HepG2 (cell line): ENCODE measurements around the gene ZMYND10. TPM values are rescaled to one million over a fixed set of nuclear protein-coding genes. Genes with fewer than 3 reads are reported as not detected.

Source experiments
- ATAC-seq: fragments of 200-7000 bp; cut with Tn5 transposase; 3 replicates; pipeline ENCODE4 v1.9.1; 2020; ENCODE audit warnings: mild to moderate bottlenecking, moderate library complexity
- BruUV-seq: library from RNA; stranded (reverse); fragments of 400-500 nt; replicated peaks from 2 replicates; lab custom pipeline; 2021; lab: Mats Ljungman, UMichigan
- CTCF ChIA-PET: fragments of 300-600 bp; formaldehyde crosslinking; extraction: SDS; loops from one replicate; lab custom pipeline; 2021; ENCODE audit warnings: low total read pairs, inconsistent platforms, low intra/inter-chr PET ratio; lab: Yijun Ruan, JAX
- POLR2A ChIA-PET: fragments of 350-600 bp; sonication (Branson Sonifier 250); formaldehyde crosslinking; loops from one replicate; lab custom pipeline; 2020; ENCODE audit warnings: antibody characterized with exemption, inconsistent platforms; lab: Yijun Ruan, JAX
- DNase-seq: peaks from one replicate; pipeline ENCODE4 v3.0.0-alpha.2; 2015; ENCODE audit warnings: low spot score
- FAIRE-seq: peaks from 3 replicates; lab custom pipeline; 2011; peaks lifted over from hg19 to GRCh38; lab: Jason Lieb, UNC
- H2AFZ ChIP-seq: one replicate; pipeline ENCODE4 v1.6.1; 2011; ENCODE audit warnings: low read length, inconsistent platforms
- H3K27ac ChIP-seq: fragments of 300-600 bp; 3 replicates; pipeline ENCODE4 v1.8.0; 2011; ENCODE audit warnings: mixed run types, mild to moderate bottlenecking, mixed read lengths, low read length, inconsistent platforms; ENCODE audit not compliant: insufficient read depth; ENCODE audit errors: extremely low read length
- H3K27me3 ChIP-seq, 2 experiments: fragments of 200-600 bp in 1 of 2; 2 replicates in 1 of 2; 3 replicates in 1 of 2; pipeline versions ENCODE4 v1.6.0 to v1.8.0; 2011; ENCODE audit warnings: low read length in 2 of 2, mild to moderate bottlenecking in 2 of 2, moderate library complexity in 2 of 2, inconsistent platforms in 1 of 2; ENCODE audit not compliant: insufficient read depth in 2 of 2, control insufficient read depth in 1 of 2
- H3K36me3 ChIP-seq, 2 experiments: fragments of 200-600 bp in 1 of 2; replicated peaks in 1 of 2; 2 replicates in 1 of 2; 3 replicates in 1 of 2; pipeline versions ENCODE4 v1.5.1 to v1.8.0; 2011; ENCODE audit warnings: low read length in 2 of 2, inconsistent platforms in 1 of 2; ENCODE audit not compliant: insufficient read depth in 2 of 2, control insufficient read depth in 1 of 2
- H3K4me1 ChIP-seq: 2 replicates; pipeline ENCODE4 v1.5.1; 2012; ENCODE audit warnings: low read length, inconsistent platforms; ENCODE audit not compliant: insufficient read depth
- H3K4me2 ChIP-seq: 2 replicates; pipeline ENCODE4 v1.6.0; 2011; ENCODE audit warnings: low read depth, low read length, inconsistent platforms
- H3K4me3 ChIP-seq, 3 experiments: fragments of 200-600 bp in 1 of 3; sonication (generic), shearing (Covaris generic) in 1 of 3; replicated peaks in 1 of 3; 2 replicates each; pipeline ENCODE4 v1.5.1; 2011 to 2016; ENCODE audit warnings: low read length in 3 of 3, inconsistent platforms in 2 of 3, low read depth in 2 of 3, mild to moderate bottlenecking in 2 of 3, control low read depth in 1 of 3, mixed read lengths in 1 of 3; ENCODE audit not compliant: insufficient read depth in 1 of 3
- H3K79me2 ChIP-seq: one replicate; pipeline ENCODE4 v1.6.1; 2011; ENCODE audit warnings: low read length, inconsistent platforms; ENCODE audit not compliant: insufficient read depth
- H3K9ac ChIP-seq: 2 replicates; pipeline ENCODE4 v1.6.0; 2011; ENCODE audit warnings: mild to moderate bottlenecking, low read depth, low read length, inconsistent platforms; ENCODE audit not compliant: insufficient read depth
- H3K9me3 ChIP-seq: 2 replicates; pipeline ENCODE4 v1.5.1; 2012; ENCODE audit warnings: mild to moderate bottlenecking, low read length
- H4K20me1 ChIP-seq: 2 replicates; pipeline ENCODE4 v1.6.0; 2011; ENCODE audit warnings: inconsistent platforms, mild to moderate bottlenecking, low read length, moderate library complexity; ENCODE audit not compliant: insufficient read depth
- AGO2 ChIP-seq: fragments of 200-400 bp; formaldehyde crosslinking; optimal IDR thresholded peaks from 2 replicates; pipeline ENCODE3; 2017; ENCODE audit warnings: mild to moderate bottlenecking, low read depth, low read length, moderate library complexity
- BRD4 ChIP-seq: sonication (generic); formaldehyde crosslinking; IDR thresholded peaks from 2 replicates; pipeline ENCODE4 v1.4.0; 2020; ENCODE audit warnings: missing genetic modification reagents
- MIXL1 ChIP-seq: IDR thresholded peaks from 2 replicates; pipeline ENCODE4 v1.6.1; 2016
- PLRG1 ChIP-seq: fragments of 450-650 bp; conservative IDR thresholded peaks from 2 replicates; pipeline ENCODE4 v1.6.1; 2016
- TP53 ChIP-seq: sonication (generic); formaldehyde crosslinking; conservative IDR thresholded peaks from 2 replicates; pipeline ENCODE4 v1.4.0; 2020; ENCODE audit warnings: missing genetic modification reagents
- ZBTB14 ChIP-seq: sonication (generic); formaldehyde crosslinking; IDR thresholded peaks from 2 replicates; pipeline ENCODE4 v1.4.0; 2020; ENCODE audit warnings: missing genetic modification reagents
- ZBTB42 ChIP-seq: sonication (generic); formaldehyde crosslinking; IDR thresholded peaks from 2 replicates; pipeline ENCODE4 v1.5.0; 2020; ENCODE audit warnings: mild to moderate bottlenecking, missing genetic modification reagents
- ZNF749 ChIP-seq: sonication (generic); formaldehyde crosslinking; IDR thresholded peaks from 2 replicates; pipeline ENCODE4 v1.8.0; 2022; ENCODE audit warnings: mild to moderate bottlenecking, missing genetic modification reagents, moderate library complexity, borderline replicate concordance
- WGBS: methylation state at CpG from one replicate; pipeline ENCODE4 v1.1.6; 2017; ENCODE audit warnings: low lambda C conversion rate; 5-methylcytosine and 5-hydroxymethylcytosine counted together
- in situ Hi-C: cut with HindIII; loops from 2 replicates; pipeline ENCODE4 v1.10.0; 2017; ENCODE audit warnings: low pct_unique_long_range_greater_than_20kb; ENCODE audit not compliant: extremely low pct_ligation_motif_present
- intact Hi-C: fragments of 100-400 bp; cut with micrococcal nuclease; formaldehyde crosslinking; loops from one replicate; pipeline ENCODE4 v1.10.0; 2022; ENCODE audit not compliant: unreplicated experiment
- polyA plus RNA-seq, 8 experiments: library from polyadenylated mRNA; depleted of rRNA in 3 of 8; stranded (reverse) in 7 of 8; unstranded in 1 of 8; fragments of >200 nt; fragmentation: Illumina TruSeq in 4 of 8; extraction: Trizol in 4 of 8; gene quantifications; 2 replicates each; pipeline versions ENCODE4 v1.2.1 to v1.2.3, GENCODE V29; 2011 to 2016; ENCODE audit warnings: low read depth in 4 of 8, missing spikeins in 1 of 8, mixed read lengths in 1 of 8; ENCODE audit not compliant: insufficient read depth in 1 of 8
- total RNA-seq, 5 experiments: library from RNA; depleted of rRNA; stranded (reverse); fragments of >200 nt; fragmentation: Illumina TruSeq; extraction: Trizol; gene quantifications; 2 replicates each; pipeline ENCODE4 v1.2.3, GENCODE V29; 2016; ENCODE audit warnings: low read depth in 1 of 5

The ZMYND10 gene
- total and polyA plus RNA-seq, 2 of the 13 experiments (the other 11 are each of a cell fraction or from before 2014, with no cell fraction given), result 0.60 to 0.74 TPM

DNA sequence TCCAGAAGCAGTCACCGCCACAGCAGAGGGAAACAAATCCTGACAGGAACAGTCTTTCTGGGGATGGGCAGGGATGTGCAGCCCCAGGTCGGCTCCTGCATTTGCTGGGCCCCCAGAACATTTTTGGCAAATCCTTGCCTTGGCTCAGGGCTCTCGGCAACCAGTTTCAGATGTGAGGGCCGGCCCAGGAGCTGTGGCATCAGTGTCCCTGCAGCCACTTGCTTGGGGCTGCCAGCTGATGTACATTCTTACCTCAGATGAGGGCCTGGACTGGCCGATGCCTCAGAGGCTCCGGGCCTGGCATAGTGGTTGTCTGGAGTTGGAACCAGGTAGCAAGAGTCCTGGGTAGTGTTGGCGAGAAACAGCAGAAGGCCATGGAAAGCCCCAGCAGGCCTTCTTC is 9.3 kb upstream of the ZMYND10 start:
- peak; percentile 68 for TF ChIP-seq AGO2
- no peak for TF ChIP-seq TP53 (CRISPR knock-in tag)
- ChIA-PET POLR2A (no interaction called here), CTCF (no interaction called here)
- H3K4me3 ChIP-seq, result no peak overlapping the region
- ATAC-seq (no peak), FAIRE-seq (no peak), DNase-seq (no peak)
- H3K9me3 ChIP-seq, result no peaks in the 10 kb centered on the region
- in situ Hi-C loops, result no loop called here
- H3K4me2 ChIP-seq, result no peak overlapping the region
- WGBS, result 100% methylated on average over 2 of the region's 7 CpGs
- peaks cover 25% of the 10 kb centered on the region for H4K20me1 ChIP-seq
- no peaks in the 10 kb centered on the region for H3K27me3 ChIP-seq
- BruUV-seq, result no TSS peak
- intact Hi-C loops, result no loop called here
- peaks cover 44% of the 10 kb centered on the region for H3K79me2 ChIP-seq
- H2AFZ ChIP-seq, result no peak overlapping the region
- no peak overlapping the region for H3K9ac ChIP-seq
- peaks cover 10 to 31% of the 10 kb centered on the region in 2 experiments; a peak in 4 of 5 replicates for H3K36me3 ChIP-seq
- H3K4me1 ChIP-seq, result peaks cover 53% of the 10 kb centered on the region
- H3K27ac ChIP-seq, result no peak overlapping the region

- no peak overlapping the region for H3K27ac ChIP-seq
- H2AFZ ChIP-seq, result no peak overlapping the region
- BruUV-seq, result no TSS peak
- no peaks in the 10 kb centered on the region for H3K27me3 ChIP-seq
- no peak for DNase-seq
- intact Hi-C loops, result no loop called here
- peaks cover 50% of the 10 kb centered on the region for H3K79me2 ChIP-seq
- peaks cover 10 to 31% of the 10 kb centered on the region in 2 experiments; a peak in 4 of 5 replicates for H3K36me3 ChIP-seq
- 95% methylated on average over 5 of the region's 5 CpGs for WGBS
- no peaks in the 10 kb centered on the region for H3K9me3 ChIP-seq
- TF ChIP-seq PLRG1 (no peak), MIXL1 (no peak), ZBTB42 (CRISPR knock-in tag) (no peak), ZBTB14 (CRISPR knock-in tag) (no peak), BRD4 (CRISPR knock-in tag) (no peak), ZNF749 (CRISPR knock-in tag) (no peak)
- TF ChIP-seq, all 625 proteins: peak for 0
- H3K4me1 ChIP-seq, result peaks cover 57% of the 10 kb centered on the region
- in situ Hi-C loops, result no loop called here
- ChIA-PET CTCF (no interaction called here), POLR2A (interaction anchor here (0.8 to 1.9 kb wide), 3 partner anchors 17 to 215 kb away, joined by 3 to 6 read pairs (median 3); partner anchors contain the start of gene HEMK1)
- FAIRE-seq (no peak), ATAC-seq (no peak)
- no peak overlapping the region for H3K9ac ChIP-seq
- no peak overlapping the region for H3K4me2 ChIP-seq
- H4K20me1 ChIP-seq, result peaks cover 25% of the 10 kb centered on the region
- H3K4me3 ChIP-seq, result no peak overlapping the region
Measured at GRCh38 chr3:50354186-50354764, 8.7 kb upstream of the ZMYND10 start.
